GM21360 (cell line): ENCODE data around the gene CDC42EP4.
A peak's percentile ranks its signal among the peaks of the same experiment; 100 is the strongest.

ENCODE experiments used
- ATAC-seq: cut with Tn5 transposase; IDR thresholded peaks from one replicate; pipeline ENCODE4 v1.9.1; 2021; ENCODE audit warnings: mild to moderate bottlenecking, moderate library complexity; ENCODE audit not compliant: unreplicated experiment

The CDC42EP4 gene

GRCh38 chr17:73301369-73301768 lies 10.4 kb downstream of the CDC42EP4 start:
- no peak for ATAC-seq

- ATAC-seq: no peak
These were observed 11.4 kb downstream of the CDC42EP4 start for GRCh38 chr17:73300392-73300791.

- ATAC-seq: no peak
These were observed 13.6 kb downstream of the CDC42EP4 start for GRCh38 chr17:73297934-73298861.

- no peak for ATAC-seq
These were observed 18.3 kb downstream of the CDC42EP4 start for GRCh38 chr17:73293480-73293911.

GRCh38 chr17:73293031-73293430 lies 18.8 kb downstream of the CDC42EP4 start:
- no peak for ATAC-seq

GRCh38 chr17:73292031-73292531 lies 19.7 kb downstream of the CDC42EP4 start:
- no peak for ATAC-seq

GRCh38 chr17:73291260-73291801 lies 20.5 kb downstream of the CDC42EP4 start:
- ATAC-seq: peak; percentile 77

GRCh38 chr17:73290399-73291259 lies 21.2 kb downstream of the CDC42EP4 start:
- peak; percentile 22 for ATAC-seq

GRCh38 chr17:73289549-73290254 lies 22.1 kb downstream of the CDC42EP4 start:
- no peak for ATAC-seq

GRCh38 chr17:73288534-73289302 lies 23.1 kb downstream of the CDC42EP4 start:
- no peak for ATAC-seq

- no peak for ATAC-seq
These were observed 24.9 kb downstream of the CDC42EP4 start for GRCh38 chr17:73286863-73287296.

- ATAC-seq: no peak
These were observed 25.6 kb downstream of the CDC42EP4 start for GRCh38 chr17:73285916-73286862.

GRCh38 chr17:73285603-73285908 lies 26.2 kb downstream of the CDC42EP4 start:
- no peak for ATAC-seq

GRCh38 chr17:73284906-73285602 lies 26.7 kb downstream of the CDC42EP4 start:
- no peak for ATAC-seq

- no peak for ATAC-seq
These were observed 27.4 kb downstream of the CDC42EP4 start for GRCh38 chr17:73284354-73284753.

GRCh38 chr17:73283841-73284282 lies 27.9 kb downstream of the CDC42EP4 start:
- no peak for ATAC-seq

- no peak for ATAC-seq
These were observed 28.6 kb downstream of the CDC42EP4 start for GRCh38 chr17:73283250-73283649.

- ATAC-seq: no peak
These were observed 29.2 kb downstream of the CDC42EP4 start for GRCh38 chr17:73282629-73283028.
